Natural killer cell (primary cell): Measurements from ENCODE around the gene ABHD17A. TPM values are rescaled to one million over a fixed set of nuclear protein-coding genes. Genes with fewer than 3 reads are reported as not detected.
"Not testable (repeated sequence)": the region's sequence is repeated elsewhere in the genome, so short reads cannot be mapped to it uniquely, and the experiment has no call there.

ENCODE experiments used
- ATAC-seq, 3 donors: fragments of 150-1000 bp in 2 of 3; fragments of 200-7000 bp in 1 of 3; cut with Tn5 transposase; 1 replicate in 1 of 3; 2 replicates in 2 of 3; pipeline ENCODE4 v1.10.0; 2021; ENCODE audit warnings: mild to moderate bottlenecking in 2 of 3, moderate library complexity in 2 of 3
- DNase-seq, 2 donors: peaks; one replicate each; pipeline versions ENCODE4 v3.0.0 to v3.0.0-alpha.2; 2013 to 2021; ENCODE audit warnings: mixed read lengths in 1 of 2
- H3K27ac ChIP-seq: one replicate; pipeline ENCODE4 v1.5.1; 2013; ENCODE audit warnings: mild to moderate bottlenecking, low read length
- H3K27me3 ChIP-seq: one replicate; pipeline ENCODE4 v1.6.1; 2013; ENCODE audit warnings: low read length; ENCODE audit not compliant: control insufficient read depth, insufficient read depth
- H3K36me3 ChIP-seq: one replicate; pipeline ENCODE4 v1.6.1; 2013; ENCODE audit warnings: low read length; ENCODE audit not compliant: control insufficient read depth, insufficient read depth
- H3K4me1 ChIP-seq: one replicate; pipeline ENCODE4 v1.6.1; 2013; ENCODE audit warnings: low read length; ENCODE audit not compliant: control insufficient read depth, insufficient read depth
- H3K4me3 ChIP-seq: one replicate; pipeline ENCODE4 v1.5.1; 2013; ENCODE audit warnings: low read length
- H3K9me3 ChIP-seq: one replicate; pipeline ENCODE4 v1.6.1; 2013; ENCODE audit warnings: low read length; ENCODE audit not compliant: control insufficient read depth, insufficient read depth
- H3K27ac Mint-ChIP-seq, 2 donors: one replicate each; pipeline ENCODE4 v1.8.0; 2022; ENCODE audit warnings: mild to moderate bottlenecking in 2 of 2, mixed read lengths in 2 of 2, moderate library complexity in 1 of 2
- H3K27me3 Mint-ChIP-seq, 2 donors: one replicate each; pipeline ENCODE4 v1.8.0; 2022; ENCODE audit warnings: low read depth in 2 of 2, mixed read lengths in 2 of 2
- H3K36me3 Mint-ChIP-seq: one replicate; pipeline ENCODE4 v1.8.0; 2022; ENCODE audit warnings: mixed read lengths
- H3K4me1 Mint-ChIP-seq, 2 donors: one replicate each; pipeline ENCODE4 v1.8.0; 2022; ENCODE audit warnings: mixed read lengths in 2 of 2
- H3K4me3 Mint-ChIP-seq: one replicate; pipeline ENCODE4 v1.8.0; 2022; ENCODE audit warnings: mild to moderate bottlenecking, moderate library complexity, mixed read lengths
- H3K9me3 Mint-ChIP-seq, 2 donors: one replicate each; pipeline ENCODE4 v1.8.0; 2022; ENCODE audit warnings: mixed read lengths in 2 of 2
- WGBS: methylation state at CpG from one replicate; pipeline ENCODE4 v1.1.7; 2013; ENCODE audit warnings: missing lambda C conversion rate; ENCODE audit not compliant: insufficient coverage; 5-methylcytosine and 5-hydroxymethylcytosine counted together
- intact Hi-C: fragments of 100-400 bp; cut with micrococcal nuclease; formaldehyde crosslinking; loops from one replicate; pipeline ENCODE4 v1.14.2; 2022
- total RNA-seq, 4 donors: library from RNA; stranded (reverse); fragments of 120-200 nt in 1 of 4; gene quantifications; one replicate each; pipeline versions ENCODE4 v1.2.3 to v1.2.4, GENCODE V29; 2013 to 2022
- TF ChIP-seq, protein P1 (sequence below): fragments of 200-600 bp; IDR thresholded peaks from one replicate; pipeline ENCODE4 v1.8.0; 2022; ENCODE audit warnings: antibody characterized with exemption

Gene ABHD17A
- total RNA-seq, 3 donors from 2014 or later (not counting 1 experiment from before 2014, with no cell fraction given): 554 to 652 (median 608) TPM

GRCh38 chr19:1882786-1883692 lies 2.3 kb downstream of the ABHD17A start:
- H3K9me3 ChIP-seq: no peaks in the 10 kb centered on the region
- Mint-ChIP-seq H3K4me3 (peak overlapping the region; percentile 100), H3K27ac (peak overlapping the region; percentile 97 to 99), H3K36me3 (peaks cover 20% of the 10 kb centered on the region), H3K27me3 (no peaks in the 10 kb centered on the region), H3K4me1 (peaks cover 47 to 50% of the 10 kb centered on the region in 2 donors), H3K9me3 (no peaks in the 10 kb centered on the region)
- WGBS: 46% methylated on average over 25 of the region's 25 CpGs
- DNase-seq: no peak
- H3K36me3 ChIP-seq: peaks cover 20% of the 10 kb centered on the region
- no peaks in the 10 kb centered on the region for H3K27me3 ChIP-seq
- ATAC-seq: peak in 1 of 3 donors; percentile 7
- peaks cover 59% of the 10 kb centered on the region for H3K4me1 ChIP-seq
- intact Hi-C loops: loop anchor here (1.0 to 5.0 kb wide), 2 partner anchors 12 to 204 kb away; no protein-coding TSS in a partner anchor
- peak overlapping the region; percentile 99 for H3K4me3 ChIP-seq
- peak overlapping the region; percentile 99 for H3K27ac ChIP-seq
- TF ChIP-seq, protein P1, sequence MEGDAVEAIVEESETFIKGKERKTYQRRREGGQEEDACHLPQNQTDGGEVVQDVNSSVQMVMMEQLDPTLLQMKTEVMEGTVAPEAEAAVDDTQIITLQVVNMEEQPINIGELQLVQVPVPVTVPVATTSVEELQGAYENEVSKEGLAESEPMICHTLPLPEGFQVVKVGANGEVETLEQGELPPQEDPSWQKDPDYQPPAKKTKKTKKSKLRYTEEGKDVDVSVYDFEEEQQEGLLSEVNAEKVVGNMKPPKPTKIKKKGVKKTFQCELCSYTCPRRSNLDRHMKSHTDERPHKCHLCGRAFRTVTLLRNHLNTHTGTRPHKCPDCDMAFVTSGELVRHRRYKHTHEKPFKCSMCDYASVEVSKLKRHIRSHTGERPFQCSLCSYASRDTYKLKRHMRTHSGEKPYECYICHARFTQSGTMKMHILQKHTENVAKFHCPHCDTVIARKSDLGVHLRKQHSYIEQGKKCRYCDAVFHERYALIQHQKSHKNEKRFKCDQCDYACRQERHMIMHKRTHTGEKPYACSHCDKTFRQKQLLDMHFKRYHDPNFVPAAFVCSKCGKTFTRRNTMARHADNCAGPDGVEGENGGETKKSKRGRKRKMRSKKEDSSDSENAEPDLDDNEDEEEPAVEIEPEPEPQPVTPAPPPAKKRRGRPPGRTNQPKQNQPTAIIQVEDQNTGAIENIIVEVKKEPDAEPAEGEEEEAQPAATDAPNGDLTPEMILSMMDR: no peak

- Histone ChIP-seq H3K36me3 (peaks cover 20% of the 10 kb centered on the region), H3K4me1 (peaks cover 59% of the 10 kb centered on the region), H3K27ac (peak overlapping the region; percentile 99), H3K4me3 (peak overlapping the region; percentile 99), H3K9me3 (no peaks in the 10 kb centered on the region), H3K27me3 (no peaks in the 10 kb centered on the region)
- peak; percentile 63 to 80 (median 71) for ATAC-seq
- peak; percentile 80 to 93 for DNase-seq
- Mint-ChIP-seq H3K27ac (peak overlapping the region; percentile 97 to 99), H3K9me3 (no peaks in the 10 kb centered on the region), H3K4me3 (peak overlapping the region; percentile 100), H3K27me3 (no peaks in the 10 kb centered on the region), H3K36me3 (peaks cover 20% of the 10 kb centered on the region), H3K4me1 (peaks cover 44 to 47% of the 10 kb centered on the region in 2 donors)
- intact Hi-C loops: loop anchor here (1.0 to 5.0 kb wide), 2 partner anchors 13 to 205 kb away; no protein-coding TSS in a partner anchor
- TF ChIP-seq, protein P1: no peak
- WGBS: 42% methylated on average over 27 of the region's 31 CpGs
These were observed 3.1 kb downstream of the ABHD17A start for GRCh38 chr19:1882089-1882785.

GRCh38 chr19:1881393-1882088 lies 3.8 kb downstream of the ABHD17A start:
- peaks cover 63% of the 10 kb centered on the region for H3K4me1 ChIP-seq
- not testable (repeated sequence) for ATAC-seq, H3K9me3 Mint-ChIP-seq, DNase-seq, H3K27me3 ChIP-seq, H3K9me3 ChIP-seq, H3K27me3 Mint-ChIP-seq
- peaks cover 22% of the 10 kb centered on the region for H3K36me3 ChIP-seq
- Mint-ChIP-seq H3K36me3 (peaks cover 20% of the 10 kb centered on the region), H3K4me1 (peaks cover 41 to 48% of the 10 kb centered on the region in 2 donors), H3K4me3 (peak overlapping the region; percentile 100), H3K27ac (peak overlapping the region; percentile 97 to 99)
- 53% methylated on average over 34 of the region's 44 CpGs for WGBS
- H3K4me3 ChIP-seq: peak overlapping the region; percentile 99
- intact Hi-C loops: loop anchor here (1.0 to 5.0 kb wide), 2 partner anchors 14 to 206 kb away; no protein-coding TSS in a partner anchor
- H3K27ac ChIP-seq: peak overlapping the region; percentile 99
